Measurements from ENCODE around the gene DSN1. TPM values are rescaled to one million over a fixed set of nuclear protein-coding genes. Genes with fewer than 3 reads are reported as not detected.
A peak's percentile ranks its signal among the peaks of the same experiment; 100 is the strongest.

Gene DSN1
- polyA plus RNA-seq, 3 donors, result 4.9 to 5.2 (median 5.1) TPM

DNA sequence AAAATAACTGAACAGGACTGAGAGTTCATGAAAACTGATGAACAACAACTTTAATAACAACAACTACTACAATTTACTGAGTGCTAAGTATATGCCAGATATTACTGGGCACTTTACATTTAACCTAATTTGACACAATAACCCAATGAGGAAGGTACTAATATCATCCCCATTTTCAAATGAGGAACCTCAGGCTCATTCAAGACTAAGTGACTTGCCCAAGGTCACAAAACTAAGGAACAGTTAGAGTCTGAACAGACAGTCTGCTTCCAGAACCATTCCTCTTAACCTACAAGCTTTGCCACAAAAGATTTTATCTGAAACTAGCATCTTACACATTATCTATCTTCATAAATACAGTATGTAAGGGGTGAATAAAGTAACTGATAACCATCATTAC, 17.1 kb downstream of the DSN1 start:
- no peak overlapping the region for H2AFZ ChIP-seq (ENCODE audit: insufficient read depth, low read depth, low read length, poor library complexity, severe bottlenecking)
- intact Hi-C loops (cut with micrococcal nuclease), result loop anchor here in 1 of 2 donors (10.0 kb wide), 1 partner anchor 202 kb away; no protein-coding TSS in a partner anchor
- H3K4me1 ChIP-seq (ENCODE audit: control insufficient read depth in 1 of 2, insufficient read depth in 2 of 2, low read length in 2 of 2), result peaks cover 35 to 39% of the 10 kb centered on the region in 2 donors
- Mint-ChIP-seq H3K4me1 (peaks cover 41% of the 10 kb centered on the region), H3K36me3 (peaks cover 23 to 37% of the 10 kb centered on the region in 2 donors), H3K4me3 (peak overlapping the region in 1 of 2 donors; percentile 26), H3K9me3 (peaks cover 0 to 3% (median 0%) of the 10 kb centered on the region in 7 donors), H3K27ac (peak overlapping the region; percentile 88 to 96 (median 95)), H3K27me3 (ENCODE audit: low read depth in 3 of 3) (no peaks in the 10 kb centered on the region)
- peak overlapping the region in 1 of 3 experiments; percentile 54 for H3K4me3 ChIP-seq (replicated peaks in 1 of 3; ENCODE audit: low read depth in 2 of 3, low read length in 3 of 3)
- no peaks in the 10 kb centered on the region for H3K79me2 ChIP-seq (ENCODE audit: insufficient read depth, low read length)
- H3K36me3 ChIP-seq (replicated peaks in 1 of 2; ENCODE audit: control insufficient read depth in 1 of 2, insufficient read depth in 2 of 2, low read length in 2 of 2), result peaks cover 16 to 23% of the 10 kb centered on the region in 2 donors
- H3K4me2 ChIP-seq (replicated peaks; ENCODE audit: extremely low read depth, low read length, poor library complexity, severe bottlenecking), result peak overlapping the region; percentile 58
- TF ChIP-seq, protein P1, sequence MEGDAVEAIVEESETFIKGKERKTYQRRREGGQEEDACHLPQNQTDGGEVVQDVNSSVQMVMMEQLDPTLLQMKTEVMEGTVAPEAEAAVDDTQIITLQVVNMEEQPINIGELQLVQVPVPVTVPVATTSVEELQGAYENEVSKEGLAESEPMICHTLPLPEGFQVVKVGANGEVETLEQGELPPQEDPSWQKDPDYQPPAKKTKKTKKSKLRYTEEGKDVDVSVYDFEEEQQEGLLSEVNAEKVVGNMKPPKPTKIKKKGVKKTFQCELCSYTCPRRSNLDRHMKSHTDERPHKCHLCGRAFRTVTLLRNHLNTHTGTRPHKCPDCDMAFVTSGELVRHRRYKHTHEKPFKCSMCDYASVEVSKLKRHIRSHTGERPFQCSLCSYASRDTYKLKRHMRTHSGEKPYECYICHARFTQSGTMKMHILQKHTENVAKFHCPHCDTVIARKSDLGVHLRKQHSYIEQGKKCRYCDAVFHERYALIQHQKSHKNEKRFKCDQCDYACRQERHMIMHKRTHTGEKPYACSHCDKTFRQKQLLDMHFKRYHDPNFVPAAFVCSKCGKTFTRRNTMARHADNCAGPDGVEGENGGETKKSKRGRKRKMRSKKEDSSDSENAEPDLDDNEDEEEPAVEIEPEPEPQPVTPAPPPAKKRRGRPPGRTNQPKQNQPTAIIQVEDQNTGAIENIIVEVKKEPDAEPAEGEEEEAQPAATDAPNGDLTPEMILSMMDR (IDR thresholded peaks at IDR 0.05), result no peak
- H3K9ac ChIP-seq (ENCODE audit: insufficient read depth, low read length, poor library complexity, severe bottlenecking), result no peak overlapping the region
- no peaks in the 10 kb centered on the region for H3K27me3 ChIP-seq (ENCODE audit: control insufficient read depth in 2 of 2, insufficient read depth in 2 of 2, low read length in 2 of 2)
- DNase-seq, result peak; percentile 32 to 54 (median 48)
- H4K20me1 ChIP-seq (ENCODE audit: insufficient read depth, low read length), result no peaks in the 10 kb centered on the region
- peak overlapping the region; percentile 82 to 83 for H3K27ac ChIP-seq (ENCODE audit: low read depth in 1 of 2, low read length in 2 of 2)
- no peaks in the 10 kb centered on the region for H3K9me3 ChIP-seq (replicated peaks in 1 of 2; ENCODE audit: control insufficient read depth in 1 of 2, insufficient read depth in 1 of 2, low read length in 2 of 2)

DNA sequence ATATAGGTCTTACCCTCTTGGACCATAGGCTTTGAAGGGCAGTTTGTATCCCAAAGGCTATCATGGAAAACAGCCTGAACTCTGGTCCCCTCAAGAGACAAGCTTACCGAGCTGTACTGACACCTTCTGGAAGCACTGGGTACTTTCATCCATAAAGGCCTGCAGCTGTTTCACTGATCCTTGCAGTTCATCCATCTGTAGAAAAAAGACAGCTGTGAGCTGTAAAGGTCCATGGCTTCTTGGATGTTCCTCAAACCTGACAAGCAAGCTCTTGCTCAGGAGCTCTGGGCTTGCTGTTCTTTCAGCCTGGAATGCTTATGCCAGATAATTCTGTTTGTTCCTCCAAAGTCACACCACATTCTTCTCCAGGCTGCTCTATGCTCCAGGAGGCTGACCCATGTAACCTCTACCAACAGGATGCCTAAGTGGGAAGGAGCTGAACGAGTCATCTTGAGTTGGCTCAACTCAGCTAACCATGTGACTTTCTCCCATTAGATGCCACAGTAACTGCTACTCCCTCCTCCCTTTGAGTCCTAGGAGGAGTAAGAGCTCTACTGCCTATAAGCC, 18.8 kb downstream of the DSN1 start:
- DNase-seq, result peak; percentile 37 to 58 (median 51)
- H4K20me1 ChIP-seq (ENCODE audit: insufficient read depth, low read length), result no peaks in the 10 kb centered on the region
- H3K9ac ChIP-seq (ENCODE audit: insufficient read depth, low read length, poor library complexity, severe bottlenecking), result no peak overlapping the region
- peak overlapping the region in 3 of 7 donors; percentile 30 to 56 (median 53) for H3K27ac Mint-ChIP-seq
- H3K79me2 ChIP-seq (ENCODE audit: insufficient read depth, low read length), result no peaks in the 10 kb centered on the region
- peaks cover 16 to 32% of the 10 kb centered on the region in 2 donors for H3K36me3 ChIP-seq (replicated peaks in 1 of 2; ENCODE audit: control insufficient read depth in 1 of 2, insufficient read depth in 2 of 2, low read length in 2 of 2)
- WGBS (ENCODE audit: insufficient coverage), result 0% methylated on average over 1 of the region's 2 CpGs
- TF ChIP-seq, protein P1 (IDR thresholded peaks at IDR 0.05), result peak; percentile 78
- H3K9me3 Mint-ChIP-seq, result peaks cover 0 to 3% (median 0%) of the 10 kb centered on the region in 7 donors
- H2AFZ ChIP-seq (ENCODE audit: insufficient read depth, low read depth, low read length, poor library complexity, severe bottlenecking), result no peak overlapping the region
- peaks cover 27 to 45% of the 10 kb centered on the region in 2 donors for H3K36me3 Mint-ChIP-seq
- H3K4me3 Mint-ChIP-seq, result no peak overlapping the region
- no peak overlapping the region for H3K4me2 ChIP-seq (replicated peaks; ENCODE audit: extremely low read depth, low read length, poor library complexity, severe bottlenecking)
- H3K27me3 Mint-ChIP-seq (ENCODE audit: low read depth in 3 of 3), result no peaks in the 10 kb centered on the region
- H3K4me1 ChIP-seq (ENCODE audit: control insufficient read depth in 1 of 2, insufficient read depth in 2 of 2, low read length in 2 of 2), result peaks cover 22 to 27% of the 10 kb centered on the region in 2 donors
- no peaks in the 10 kb centered on the region for H3K27me3 ChIP-seq (ENCODE audit: control insufficient read depth in 2 of 2, insufficient read depth in 2 of 2, low read length in 2 of 2)
- peaks cover 30% of the 10 kb centered on the region for H3K4me1 Mint-ChIP-seq
- H3K4me3 ChIP-seq (replicated peaks in 1 of 3; ENCODE audit: low read depth in 2 of 3, low read length in 3 of 3), result no peak overlapping the region
- no peaks in the 10 kb centered on the region for H3K9me3 ChIP-seq (replicated peaks in 1 of 2; ENCODE audit: control insufficient read depth in 1 of 2, insufficient read depth in 1 of 2, low read length in 2 of 2)
- peak overlapping the region in 1 of 2 donors; percentile 27 for H3K27ac ChIP-seq (ENCODE audit: low read depth in 1 of 2, low read length in 2 of 2)
- intact Hi-C loops (cut with micrococcal nuclease), result loop anchor here in 1 of 2 donors (10.0 kb wide), 1 partner anchor 200 kb away; no protein-coding TSS in a partner anchor
